HG03432 (cell line): ENCODE measurements around the gene PDP2.

Experiments used
- ATAC-seq: cut with Tn5 transposase; IDR thresholded peaks from one replicate; pipeline ENCODE4 v1.9.1; 2021; ENCODE audit warnings: mild to moderate bottlenecking, moderate library complexity; ENCODE audit not compliant: unreplicated experiment

Gene PDP2

DNA sequence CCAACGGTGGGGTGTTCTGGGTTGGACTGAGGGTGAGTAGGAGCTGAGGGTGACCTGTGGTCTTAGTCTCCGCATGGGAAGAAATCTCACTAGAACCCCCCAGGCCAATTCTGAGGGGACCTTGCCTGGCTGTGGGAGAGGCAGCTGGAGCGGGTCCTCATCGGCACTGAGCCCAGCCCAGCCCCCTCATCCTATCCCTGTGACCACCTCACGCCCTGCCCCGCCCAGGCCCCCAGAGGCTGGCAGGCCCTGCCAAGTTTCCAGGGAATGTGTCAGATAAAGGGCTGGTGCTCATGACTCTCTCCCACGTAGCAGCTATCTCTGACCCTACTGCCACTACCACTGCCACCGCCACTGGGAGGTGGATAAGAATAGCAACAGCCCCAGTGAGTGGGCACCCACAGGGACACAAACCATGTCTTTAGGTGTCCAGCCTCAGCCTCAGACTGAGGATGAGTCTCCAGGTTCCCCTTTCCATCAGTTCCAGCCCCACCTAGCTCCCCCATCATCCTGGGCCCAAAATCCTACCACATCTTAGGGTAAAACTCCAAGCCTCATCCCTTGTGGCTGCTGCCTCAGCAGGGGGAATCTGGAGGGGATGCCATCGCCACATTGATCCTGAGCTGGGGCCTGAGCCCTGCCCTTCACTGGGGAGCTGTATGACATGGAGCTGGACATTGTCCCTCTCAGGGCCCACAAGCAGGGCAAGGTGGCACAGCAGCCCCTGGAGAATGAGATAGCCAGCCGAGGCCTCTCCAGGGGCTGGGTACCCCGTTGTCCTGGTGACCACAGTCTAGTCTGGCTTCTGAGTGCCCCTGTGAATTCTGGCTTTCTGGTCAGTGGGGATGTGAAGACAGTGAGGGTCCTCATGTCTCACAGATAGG lies 23.5 kb downstream of the PDP2 start:
- no peak for ATAC-seq

DNA sequence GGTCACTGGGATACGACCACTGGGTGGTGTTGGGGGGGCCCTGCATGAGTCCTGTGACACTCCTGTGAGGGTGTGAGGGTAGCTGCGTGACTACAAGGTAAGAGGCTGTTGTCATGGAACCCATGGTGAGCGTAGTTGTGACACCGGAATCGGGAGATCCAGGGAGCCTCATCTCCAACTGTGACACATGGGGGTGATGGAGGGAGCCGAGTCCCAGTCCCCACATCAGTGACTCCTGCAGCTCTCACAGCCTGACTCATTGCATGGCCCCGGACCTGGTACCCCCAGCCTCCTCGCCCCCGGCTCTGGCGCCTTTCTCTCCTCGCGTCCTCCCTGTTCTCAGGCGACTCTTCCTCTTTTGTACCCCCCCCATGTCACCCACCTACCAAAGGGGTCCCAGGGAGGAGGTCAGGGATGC lies 24.1 kb downstream of the PDP2 start:
- ATAC-seq, result no peak

DNA sequence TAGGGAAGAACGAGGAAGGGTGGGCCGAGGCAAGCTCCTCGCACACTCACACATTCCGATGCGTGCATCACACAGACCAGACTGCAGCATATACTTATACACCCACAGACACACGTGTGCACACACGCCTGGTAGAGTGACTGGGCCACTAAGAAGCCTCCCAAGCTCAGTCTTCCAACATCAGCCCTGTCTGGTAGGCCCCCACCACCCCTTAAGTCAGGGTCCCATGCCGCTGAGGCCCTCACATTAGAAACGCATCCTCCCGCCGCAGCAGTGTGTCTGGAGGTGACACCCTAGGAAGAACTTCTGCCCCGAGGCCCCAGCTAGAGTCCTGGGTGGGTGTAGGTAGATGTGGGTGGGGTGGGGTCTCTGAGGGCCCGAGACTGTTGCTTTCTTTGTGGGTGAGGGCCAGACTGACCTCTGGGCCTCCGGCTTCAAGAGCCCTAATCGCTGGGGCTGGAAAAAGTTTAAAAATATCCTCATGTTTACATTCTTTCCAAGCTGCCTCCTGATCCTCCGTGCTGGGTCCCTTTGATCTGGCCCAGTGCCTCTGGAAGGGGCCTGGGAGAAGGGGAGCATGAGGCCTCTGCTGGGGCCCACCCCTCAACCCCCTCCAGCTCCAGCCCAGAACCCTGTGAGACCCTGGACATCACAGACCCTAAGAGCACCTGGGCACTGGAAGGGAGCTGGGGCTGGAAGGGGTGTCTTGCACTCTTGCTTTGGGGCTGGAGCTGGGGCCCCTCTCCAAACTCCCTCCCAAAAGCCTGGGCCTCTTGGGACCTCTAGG lies 24.7 kb downstream of the PDP2 start:
- no peak for ATAC-seq

DNA sequence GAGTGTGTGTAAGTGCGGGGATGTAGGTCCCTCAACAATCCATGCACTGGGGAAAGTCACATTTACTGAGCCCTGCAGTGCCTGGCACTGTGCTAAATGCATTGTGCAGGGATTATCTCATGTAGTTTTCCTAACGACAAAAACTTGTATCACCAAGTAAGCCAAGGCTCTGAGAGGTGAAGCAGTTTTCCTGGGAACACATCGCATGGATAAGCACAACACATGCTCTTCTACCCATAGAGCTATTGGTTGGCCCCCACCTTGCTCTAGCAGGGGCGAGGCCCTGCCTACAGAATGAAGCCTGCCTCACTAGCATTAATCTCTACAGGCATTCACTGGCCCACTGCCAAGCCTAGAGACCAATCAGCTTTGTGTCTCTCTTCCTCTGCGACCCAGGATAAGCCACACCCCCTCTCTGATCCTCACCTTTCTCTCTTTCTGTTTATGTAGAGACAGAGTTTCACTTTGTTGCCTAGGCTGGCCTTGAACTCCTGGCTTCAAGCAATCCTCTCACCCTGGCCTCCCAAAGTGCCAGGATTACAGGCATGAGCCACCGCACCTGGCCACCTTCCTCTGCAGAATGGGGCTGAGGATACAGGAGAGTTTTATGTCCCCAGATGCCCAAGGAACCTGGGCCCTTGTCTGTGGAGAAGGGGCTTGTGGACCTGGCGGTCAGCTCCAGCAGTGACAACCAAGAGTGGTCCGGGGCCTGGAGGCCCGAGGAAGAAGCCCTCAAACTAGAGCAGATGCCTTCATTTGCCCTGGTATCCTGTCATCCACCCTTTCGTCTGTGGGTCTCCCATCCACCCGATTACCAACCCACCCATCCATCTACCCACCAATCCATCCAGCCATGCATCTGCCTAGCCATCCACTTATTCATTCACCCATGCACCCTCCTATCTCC lies 25.6 kb downstream of the PDP2 start:
- no peak for ATAC-seq

DNA sequence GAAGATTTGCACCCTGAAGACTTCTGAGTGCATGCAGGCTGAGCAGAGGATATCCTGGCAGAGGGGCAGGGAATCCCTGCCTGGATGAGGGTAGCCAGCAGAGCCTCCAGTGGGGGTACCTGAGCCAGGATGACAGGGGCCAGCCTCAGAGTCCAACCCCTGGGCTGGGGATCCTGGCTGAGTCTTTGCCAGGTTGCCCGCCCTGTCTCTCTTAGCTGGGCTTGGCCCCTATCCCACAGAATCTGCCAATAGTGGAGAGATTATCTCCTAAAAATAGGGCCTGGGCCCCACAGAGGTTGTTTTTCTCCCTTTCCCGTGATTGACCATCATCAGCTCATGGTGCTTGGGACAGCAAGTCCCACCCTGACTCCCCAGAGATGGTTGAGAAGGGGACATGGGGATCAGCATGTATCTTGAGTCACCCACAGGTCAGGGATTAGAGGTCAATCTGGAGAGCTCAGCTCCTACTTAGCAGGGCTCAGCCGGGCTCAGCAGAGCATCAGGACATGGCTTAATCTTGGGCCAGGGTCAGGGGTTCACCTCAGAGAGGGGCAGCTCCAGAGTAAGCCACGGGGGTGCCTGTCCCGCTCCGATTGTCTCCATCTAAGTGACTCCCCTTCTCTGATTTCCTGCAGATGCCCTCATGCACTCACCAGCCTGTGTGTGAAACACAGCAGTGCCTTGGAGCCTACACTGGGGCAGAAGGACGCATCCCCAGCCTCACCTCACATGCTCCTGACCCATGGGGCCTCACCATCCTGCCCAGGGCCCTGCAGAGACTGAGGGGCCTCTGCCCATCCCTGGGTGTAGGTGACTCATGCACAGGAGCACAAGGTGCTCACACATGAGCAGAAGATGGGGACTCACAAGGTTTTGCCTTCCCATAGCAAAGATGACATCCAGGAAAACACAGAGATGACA lies 26.9 kb downstream of the PDP2 start:
- ATAC-seq, result no peak

DNA sequence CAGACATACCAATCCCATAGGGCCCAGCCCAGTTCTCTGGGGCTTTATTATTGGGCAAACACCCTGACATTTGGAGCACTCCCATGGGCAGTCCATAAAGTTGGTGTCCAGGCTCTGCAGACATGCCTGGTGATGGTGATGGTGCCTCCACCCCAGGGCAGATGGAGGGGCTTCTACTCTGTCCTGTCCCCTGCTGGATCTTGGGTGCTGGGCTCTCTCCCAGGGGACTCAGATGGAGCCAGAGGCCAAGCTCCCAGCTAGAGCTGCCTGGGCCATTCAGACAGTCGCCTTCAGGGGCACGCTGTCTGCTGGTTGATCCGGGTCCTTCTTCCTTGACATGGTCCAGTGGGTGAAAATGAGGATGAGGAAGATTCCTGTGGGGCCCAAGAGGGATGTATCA lies 27.8 kb downstream of the PDP2 start:
- ATAC-seq, result no peak

DNA sequence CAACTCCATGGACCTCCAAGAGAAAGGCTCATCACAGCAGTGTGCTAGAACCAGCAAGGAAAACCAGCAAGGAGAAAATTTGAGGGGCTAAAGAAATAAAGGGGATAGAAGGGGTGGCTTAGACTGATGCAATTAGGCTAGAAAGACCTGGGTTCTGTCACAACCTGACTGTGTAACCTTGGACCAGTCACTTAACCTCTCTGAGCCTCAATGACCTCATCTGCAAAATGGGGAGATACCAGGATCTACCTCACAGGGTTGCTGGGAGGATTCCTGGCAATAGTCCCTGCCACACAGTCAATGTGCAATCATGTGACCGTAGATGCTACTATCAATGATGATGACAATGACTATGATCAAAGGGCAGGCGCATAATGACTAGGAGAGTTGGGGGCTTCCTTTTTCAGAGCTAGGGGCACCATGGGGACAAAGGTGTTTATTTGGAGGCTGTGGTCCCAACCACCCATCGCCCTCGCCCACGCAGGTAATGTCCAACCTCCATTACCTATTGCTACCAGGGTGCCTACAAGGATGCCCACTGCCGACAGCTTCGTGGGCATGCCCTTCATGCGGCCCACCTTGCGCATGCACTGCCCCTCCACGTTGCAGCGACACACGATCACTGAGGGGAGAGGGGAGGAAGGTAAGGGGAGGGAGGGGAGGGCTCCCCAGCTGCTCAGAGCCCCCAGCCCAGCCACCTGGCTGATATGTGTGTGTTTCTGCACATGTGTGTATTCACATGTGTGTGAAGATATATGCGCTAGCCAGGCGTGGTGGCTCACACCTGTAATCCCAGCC lies 28.6 kb downstream of the PDP2 start:
- ATAC-seq, result no peak

DNA sequence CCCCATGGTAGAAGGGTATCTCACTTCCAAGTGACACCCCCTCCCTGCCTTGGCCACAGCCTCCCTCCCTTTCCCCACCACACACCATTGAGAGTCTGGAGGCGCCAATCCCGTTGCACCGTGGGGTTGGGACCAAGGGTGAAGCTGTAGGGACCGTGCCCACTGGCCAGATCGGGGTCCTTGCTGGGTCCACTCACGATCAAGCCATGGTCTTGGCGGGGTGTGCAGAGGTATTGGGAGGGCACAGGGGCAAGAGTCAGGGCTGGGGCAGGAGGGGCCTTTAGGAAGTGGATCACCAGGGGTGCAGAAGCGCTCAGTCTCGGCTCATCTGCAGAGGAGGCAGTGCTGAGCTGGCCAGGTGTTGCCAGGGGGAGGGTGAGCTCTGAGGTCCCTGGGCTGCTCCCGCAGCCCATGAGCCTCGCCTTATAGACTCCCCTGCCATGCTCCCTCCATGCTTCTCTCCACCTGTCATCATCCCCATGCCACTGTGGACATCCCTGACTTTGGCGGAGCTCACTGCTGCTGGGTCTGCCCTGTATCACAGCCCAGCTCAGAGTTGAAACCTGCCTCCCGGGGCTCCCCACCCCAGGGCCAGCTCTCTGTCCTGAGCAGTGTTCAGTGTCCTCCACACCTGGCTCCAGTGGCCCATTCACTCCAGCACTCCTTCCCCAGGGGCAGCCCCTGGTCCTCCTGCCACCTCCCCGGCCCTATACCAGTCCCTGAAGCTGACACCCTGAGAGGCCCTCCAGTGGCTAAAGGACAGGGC lies 30.0 kb downstream of the PDP2 start:
- no peak for ATAC-seq

DNA sequence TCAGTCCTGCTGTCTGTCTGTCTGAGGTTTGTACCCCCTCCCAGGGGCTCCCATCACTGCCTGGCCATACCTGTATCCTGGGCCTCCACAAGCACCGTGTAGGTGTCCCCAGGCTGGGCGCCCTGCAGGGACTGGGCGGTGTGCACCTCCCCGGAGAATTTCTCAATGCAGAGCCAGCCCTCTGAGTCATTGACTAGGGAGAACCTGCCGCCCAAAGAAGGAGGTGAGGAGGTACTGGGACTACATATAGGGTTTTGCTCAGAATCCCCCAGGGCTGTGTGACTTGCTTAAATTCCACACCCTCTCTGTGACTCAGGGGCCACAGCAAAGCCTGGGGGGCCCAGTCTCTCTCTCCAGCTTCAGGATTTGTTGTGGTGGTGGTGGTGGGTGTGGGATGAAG lies 30.8 kb downstream of the PDP2 start:
- no peak for ATAC-seq

DNA sequence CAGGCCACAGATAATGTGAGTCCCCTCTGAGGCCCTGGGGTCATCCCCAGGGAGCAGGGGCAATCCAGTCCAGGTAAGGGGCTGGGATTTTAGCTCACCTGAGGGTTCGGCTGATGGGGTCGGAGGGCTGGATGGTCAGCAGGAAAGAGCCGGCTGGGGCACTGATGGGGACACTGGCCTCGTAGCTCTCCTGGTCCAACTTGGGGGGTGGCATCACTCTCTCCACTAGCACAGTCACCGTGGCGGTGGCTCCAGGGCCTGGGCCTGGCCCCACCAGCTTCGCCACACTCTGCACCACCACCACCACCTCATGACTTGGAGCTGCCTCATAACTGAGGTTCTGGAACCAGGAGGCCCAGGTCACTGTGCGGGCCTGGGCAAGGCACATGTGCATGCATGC lies 31.5 kb downstream of the PDP2 start:
- no peak for ATAC-seq

DNA sequence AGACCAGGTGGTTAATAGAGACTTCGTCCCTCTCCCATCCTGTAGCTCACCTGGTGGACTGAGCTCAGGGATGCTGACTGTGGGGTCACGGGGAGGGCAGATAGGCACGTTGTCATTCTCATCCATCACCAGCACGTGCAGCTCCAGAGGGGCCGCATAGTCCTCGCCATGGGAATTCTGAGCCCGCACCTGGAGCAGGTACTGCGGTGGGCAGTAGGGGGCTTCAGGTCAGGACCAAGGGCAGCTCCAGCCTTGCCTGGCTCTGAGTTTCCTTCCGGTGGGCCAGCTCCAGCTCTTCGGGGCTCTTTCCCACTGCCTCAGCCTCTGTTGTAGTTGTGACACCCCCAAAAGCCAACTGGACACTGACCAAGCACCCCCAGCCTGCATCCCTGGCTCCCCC lies 32.8 kb downstream of the PDP2 start:
- ATAC-seq, result no peak

DNA sequence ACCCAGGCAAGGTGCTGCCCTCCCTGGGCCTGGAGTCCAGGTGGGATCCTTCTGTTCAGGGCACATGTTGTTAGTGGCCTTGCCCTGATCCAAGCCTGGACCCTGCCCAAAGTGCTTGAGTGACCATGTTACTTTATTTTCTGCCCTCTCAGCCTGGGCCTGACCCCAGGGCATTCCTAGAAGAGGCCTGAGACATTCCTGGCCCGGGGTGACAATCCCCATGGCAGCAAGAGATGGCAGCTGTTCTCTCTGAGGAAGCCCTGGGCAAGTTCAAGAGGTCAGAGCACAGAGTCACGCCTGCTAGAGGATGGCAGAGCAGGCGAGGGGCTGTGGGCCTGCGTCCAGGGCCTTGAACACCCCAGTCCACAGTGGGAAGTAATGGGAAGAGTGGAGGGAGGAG lies 33.4 kb downstream of the PDP2 start:
- no peak for ATAC-seq

DNA sequence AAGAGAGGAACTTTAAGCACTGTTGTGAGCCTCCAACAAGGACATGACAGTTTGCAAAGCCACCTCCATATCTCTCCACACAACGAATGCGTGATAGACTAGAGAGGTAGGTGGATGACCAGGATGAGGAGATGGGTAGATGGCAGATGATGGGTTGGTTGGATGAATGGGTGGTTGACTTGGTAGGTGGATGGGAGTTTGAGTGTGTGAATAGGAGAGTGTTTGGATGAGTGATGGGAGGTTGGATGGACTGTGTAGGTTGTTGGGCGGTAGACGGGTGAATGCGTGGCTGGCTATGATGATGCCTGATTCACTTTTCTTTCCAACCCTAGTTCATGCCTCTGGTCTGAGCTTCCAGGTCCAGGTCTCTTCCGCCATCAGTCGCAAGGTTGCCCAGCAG lies 34.2 kb downstream of the PDP2 start:
- ATAC-seq, result no peak

DNA sequence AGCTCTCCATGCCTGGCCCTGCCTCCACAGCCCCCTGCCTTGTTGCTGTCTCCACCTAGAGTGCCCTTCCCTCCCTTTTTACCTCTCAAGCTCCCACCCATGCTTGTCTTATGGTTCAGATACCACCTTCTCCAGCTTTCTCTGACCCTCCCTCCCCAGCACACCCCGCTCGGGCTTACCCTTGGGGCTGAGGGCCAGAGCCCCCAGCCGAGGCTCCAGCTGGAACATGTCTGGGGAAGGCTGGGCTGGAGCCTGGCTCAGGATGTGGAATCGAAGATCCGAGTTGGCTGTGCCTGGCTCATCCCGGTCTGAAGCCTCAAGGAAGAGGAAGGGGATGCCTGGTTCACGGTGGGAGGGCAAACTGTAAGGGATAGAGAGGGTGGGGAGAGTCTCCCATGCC lies 34.7 kb downstream of the PDP2 start:
- no peak for ATAC-seq

DNA sequence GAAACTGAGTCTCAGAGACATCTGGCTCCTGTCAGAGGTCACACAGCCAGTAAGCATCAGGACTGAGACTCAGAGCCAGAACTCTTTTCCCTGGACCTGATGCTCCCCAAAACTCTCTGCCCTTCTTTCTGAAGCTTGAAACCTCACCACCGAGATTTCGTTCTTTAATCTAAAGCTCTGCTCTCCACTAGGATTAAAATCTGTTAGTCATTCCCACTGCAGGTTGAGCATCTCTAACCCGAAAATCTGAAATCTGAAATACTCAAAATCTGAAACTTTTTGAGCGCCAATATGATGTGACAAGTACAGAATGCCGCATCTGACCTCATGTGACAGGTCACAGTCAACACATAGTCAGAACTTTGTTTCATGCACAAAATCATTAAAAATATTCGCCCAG lies 36.2 kb downstream of the PDP2 start:
- no peak for ATAC-seq

DNA sequence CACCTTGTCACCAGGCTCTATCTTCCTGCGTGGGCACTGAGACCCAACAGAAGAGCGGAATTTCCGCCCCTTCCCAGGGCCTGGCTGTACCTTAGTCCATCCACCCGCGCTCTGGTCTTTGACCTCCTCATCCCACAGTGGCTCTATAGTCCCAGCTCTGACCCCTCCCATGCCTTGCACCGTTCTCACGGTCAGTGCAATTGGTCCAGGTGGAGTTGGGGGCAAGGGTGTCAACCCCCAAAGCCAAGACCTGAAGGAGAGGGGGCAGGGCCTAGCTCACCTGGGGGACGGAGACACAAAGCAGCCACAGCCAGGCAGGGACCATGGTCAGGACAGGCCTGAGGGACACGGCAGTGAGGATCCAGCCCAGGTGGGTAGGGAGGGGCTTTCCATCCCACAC lies 37.4 kb downstream of the PDP2 start:
- no peak for ATAC-seq

DNA sequence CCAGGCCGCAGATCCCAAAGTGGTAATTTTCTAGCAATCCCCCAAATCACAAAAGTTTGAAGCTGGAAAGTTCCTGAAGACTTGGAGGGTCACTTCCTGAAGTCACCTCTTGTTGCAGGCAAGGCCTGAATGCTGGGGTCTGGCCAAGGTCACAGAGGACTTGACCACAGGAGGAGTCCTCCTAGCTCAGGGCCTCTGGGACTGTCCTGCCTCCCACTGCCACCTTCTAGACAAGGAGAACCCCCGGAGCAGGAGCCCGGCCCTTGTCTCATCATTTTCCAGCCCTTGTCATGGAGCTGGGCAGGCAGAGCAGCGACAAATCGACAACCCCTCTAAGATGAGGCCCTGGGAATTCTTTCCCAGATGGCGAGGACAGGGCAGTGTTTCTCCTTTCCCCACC lies 38.0 kb downstream of the PDP2 start:
- ATAC-seq, result no peak

DNA sequence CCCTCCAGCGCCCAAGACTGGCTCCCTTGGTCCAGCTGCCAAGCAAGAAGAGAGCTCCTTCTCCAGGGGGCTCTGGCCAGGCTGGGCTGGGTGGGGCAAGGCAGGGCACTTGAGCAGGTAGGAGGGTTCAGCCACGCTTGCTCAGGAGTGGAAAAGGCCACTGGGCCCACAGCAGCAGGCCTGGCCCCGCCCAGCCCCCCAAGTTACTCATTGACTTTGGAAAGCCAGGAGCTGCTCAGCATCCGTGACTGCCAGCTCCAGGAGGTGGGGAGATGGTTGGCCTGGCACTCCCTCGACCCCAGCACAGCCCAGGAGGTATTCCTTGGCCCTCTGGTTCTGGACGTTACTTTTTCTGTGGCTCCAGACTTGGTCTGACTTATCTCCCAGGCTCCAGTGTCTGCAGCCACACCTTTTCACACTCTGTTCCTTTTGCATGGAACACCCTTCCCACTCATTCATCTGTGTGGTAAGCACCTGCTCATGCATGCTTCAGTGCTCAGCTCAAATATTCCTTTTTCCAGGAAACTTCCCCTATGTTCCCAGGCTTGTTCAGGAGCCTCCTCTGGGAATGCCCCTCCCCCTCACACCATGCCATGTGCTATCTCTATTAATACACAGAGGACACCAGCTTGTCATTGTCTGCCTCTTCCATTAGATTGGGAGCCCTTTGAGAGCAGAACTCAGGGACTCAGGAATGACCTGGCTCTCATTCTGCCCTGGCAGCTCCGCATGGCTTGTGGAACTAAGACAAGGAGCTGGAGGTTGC lies 38.7 kb downstream of the PDP2 start, which contains the start of gene CDH16:
Gene CDH16 (minus strand): TSS at position 83 of the 766 bp plus-strand sequence. CDS start 820 bp downstream, outside the sequence.
- no peak for ATAC-seq
